ENCODE measurements around the gene DAPL1.
A peak's percentile ranks its signal among the peaks of the same experiment; 100 is the strongest.

DAPL1 gene, protein sequence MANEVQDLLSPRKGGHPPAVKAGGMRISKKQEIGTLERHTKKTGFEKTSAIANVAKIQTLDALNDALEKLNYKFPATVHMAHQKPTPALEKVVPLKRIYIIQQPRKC

GRCh38 chr2:158795195-158795924, at the start of gene DAPL1:
TSS of gene DAPL1 (plus strand) at chr2:158795317. CDS start at chr2:158795373, 56 bp downstream.
- DNase-seq, result no peak

DNA sequence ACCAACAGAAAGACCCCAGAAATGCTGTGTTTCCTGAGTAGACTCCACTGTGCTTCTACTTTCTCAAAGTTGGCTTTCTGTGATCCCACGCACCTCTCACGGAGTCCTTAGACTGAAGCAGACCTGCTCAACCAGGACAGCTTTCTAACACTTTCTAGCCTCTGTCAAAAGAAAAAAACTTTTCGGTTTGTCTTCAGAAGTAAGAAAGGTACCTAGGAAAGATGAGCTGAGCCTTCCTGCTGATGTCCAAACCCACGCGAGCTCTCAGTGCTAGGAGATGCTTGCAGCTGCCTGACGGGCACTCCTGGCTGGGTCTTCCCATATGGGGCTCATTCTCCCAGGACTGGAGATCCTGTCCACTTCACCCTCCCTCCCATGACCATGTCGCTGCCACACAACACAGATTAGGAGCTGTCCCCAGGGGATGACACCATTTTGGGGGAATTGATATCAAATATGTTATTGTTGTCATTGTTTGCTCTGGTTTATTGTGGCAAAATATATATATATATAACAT, 49.2 kb upstream of the DAPL1 start:
- no peak for DNase-seq

DNA sequence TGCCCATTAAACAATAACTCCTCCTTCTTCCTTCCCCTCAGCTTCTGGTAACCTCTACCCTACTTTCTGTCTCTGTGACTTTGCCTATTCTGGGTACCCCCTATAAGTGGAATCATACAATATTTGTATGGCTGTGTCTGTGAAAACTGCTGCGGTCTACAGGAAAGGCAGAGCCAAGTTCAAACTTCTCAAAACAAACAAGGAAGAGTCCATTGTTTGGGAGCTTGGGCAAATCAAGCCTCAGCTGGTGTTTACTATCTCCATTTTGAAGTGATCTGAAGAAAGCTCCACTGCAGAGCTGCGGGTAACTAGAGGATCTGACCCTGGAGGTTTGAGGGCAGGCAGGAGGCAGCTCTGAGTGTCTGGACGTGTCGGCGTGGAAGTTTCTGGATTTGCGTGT, 48.6 kb upstream of the DAPL1 start:
- DNase-seq, result no peak

- no peak for DNase-seq
Measured at GRCh38 chr2:158747281-158747680, 47.8 kb upstream of the DAPL1 start.

- DNase-seq, result no peak
Measured at GRCh38 chr2:158748926-158749590, 46.1 kb upstream of the DAPL1 start.

DNA sequence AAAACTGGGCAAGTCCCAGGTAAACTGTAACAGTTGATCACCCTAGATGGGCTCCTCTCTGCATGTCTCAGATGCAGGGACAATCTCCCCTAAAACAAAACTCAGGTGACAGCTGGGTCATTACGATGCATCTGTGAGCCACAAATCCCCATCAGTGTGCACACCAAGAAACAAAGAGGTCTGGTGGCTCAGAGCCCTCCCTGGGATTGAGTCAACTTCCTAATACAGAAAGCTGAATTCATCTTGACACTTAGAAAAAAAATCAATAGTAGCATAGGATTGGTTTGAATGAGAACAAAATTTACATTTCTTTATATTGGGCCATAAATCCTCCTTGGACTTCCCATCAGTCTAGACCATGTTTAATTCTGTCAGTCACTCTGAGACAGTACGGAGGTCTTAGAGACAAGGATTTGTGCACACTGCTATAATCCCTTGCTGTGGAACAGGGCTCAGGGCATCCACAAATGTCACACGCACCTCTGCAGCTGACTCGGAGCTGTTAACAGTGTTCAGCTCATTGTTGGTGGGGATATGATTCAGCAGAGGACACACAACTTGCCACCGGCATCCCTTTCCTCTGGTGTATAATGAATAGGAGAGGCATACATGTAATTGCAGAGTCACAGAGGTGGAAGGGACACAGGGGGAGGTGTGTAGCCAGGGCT, 44.5 kb upstream of the DAPL1 start:
- no peak for DNase-seq

- no peak for DNase-seq
Measured at GRCh38 chr2:158753641-158754611, 41.2 kb upstream of the DAPL1 start.

DNA sequence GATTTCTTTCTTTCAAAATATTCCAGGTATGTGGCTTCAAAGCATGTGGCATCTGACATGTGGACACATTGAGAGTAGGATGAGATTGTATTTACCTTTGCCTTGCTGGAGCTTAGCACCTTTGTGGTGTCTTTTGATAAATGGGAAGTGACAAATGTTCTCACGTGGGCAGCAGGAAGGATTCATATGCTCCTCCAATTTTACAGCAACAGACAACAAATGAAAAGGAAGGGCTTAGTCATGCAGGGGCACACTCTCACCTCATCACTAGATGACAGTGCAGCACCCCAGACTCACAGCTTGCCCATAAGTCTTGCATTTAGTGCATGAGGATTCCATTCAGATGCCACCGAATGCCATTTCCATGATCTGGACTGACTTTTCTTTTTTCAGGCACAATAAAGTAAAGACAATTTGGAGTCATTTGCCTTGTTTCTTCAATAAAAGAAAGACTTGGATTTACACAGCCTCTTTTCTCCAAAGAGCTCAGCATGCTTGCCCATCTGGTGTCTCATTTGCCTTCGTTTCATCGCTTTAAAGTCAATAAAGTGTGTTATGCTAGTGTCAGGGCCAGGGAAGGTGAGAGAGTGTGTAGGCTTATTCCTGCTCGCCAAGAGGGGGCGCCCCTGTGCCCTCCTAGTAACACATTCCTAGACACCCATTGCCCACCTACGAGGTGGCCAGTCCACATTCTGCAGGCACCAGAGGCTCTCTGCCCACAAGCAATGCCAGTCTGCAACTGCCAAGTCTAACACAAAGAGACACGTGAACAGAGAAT, 39.6 kb upstream of the DAPL1 start:
- DNase-seq, result peak; percentile 14

DNA sequence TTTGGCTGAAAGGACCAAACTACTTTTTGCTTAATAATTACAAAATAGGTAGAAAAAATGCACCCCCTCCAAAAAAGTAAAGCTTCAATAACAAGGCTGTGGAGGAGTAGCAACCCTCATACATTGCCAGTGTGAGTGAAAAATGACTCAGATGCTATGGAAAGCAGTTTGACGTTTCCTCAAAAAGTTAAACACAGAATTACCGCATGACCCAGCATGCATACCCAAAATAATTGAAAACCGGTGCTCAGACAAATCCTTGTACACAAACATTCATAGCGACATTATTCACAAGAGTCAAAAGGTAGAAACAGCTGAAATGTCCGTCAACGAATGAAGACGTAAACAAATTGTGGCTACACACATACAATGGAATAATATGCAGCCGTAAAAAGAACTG, 38.8 kb upstream of the DAPL1 start:
- DNase-seq, result no peak

GRCh38 chr2:158756976-158757375, 38.1 kb upstream of the DAPL1 start:
- peak; percentile 20 for DNase-seq

- no peak for DNase-seq
Measured at GRCh38 chr2:158760887-158761286, 34.2 kb upstream of the DAPL1 start.

- no peak for DNase-seq
Measured at GRCh38 chr2:158761621-158762020, 33.5 kb upstream of the DAPL1 start.

DNA sequence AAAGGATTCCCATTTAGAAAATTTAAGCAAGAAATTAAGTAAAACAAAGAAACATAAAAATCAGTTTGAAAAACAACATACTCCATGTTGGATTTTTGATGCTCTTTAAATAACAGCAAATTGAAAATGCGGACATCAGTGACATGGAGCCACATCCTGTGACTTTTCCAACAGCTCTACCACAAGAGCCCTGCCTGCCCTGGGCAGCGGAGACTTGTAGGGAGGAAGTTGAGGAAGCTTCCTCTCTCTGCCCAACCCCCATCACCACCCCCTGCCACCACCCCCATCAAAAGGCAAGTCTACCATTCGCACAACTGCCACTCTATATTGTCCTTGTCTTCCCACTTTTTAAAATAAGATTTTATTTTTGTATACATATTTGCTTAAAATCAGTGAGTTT, 32.8 kb upstream of the DAPL1 start:
- DNase-seq, result no peak

GRCh38 chr2:158766524-158766923, 28.6 kb upstream of the DAPL1 start:
- DNase-seq, result no peak

- no peak for DNase-seq
Measured at GRCh38 chr2:158772306-158773078, 22.6 kb upstream of the DAPL1 start.

- DNase-seq, result no peak
Measured at GRCh38 chr2:158773121-158773520, 22.0 kb upstream of the DAPL1 start.

- no peak for DNase-seq
Measured at GRCh38 chr2:158774681-158775080, 20.4 kb upstream of the DAPL1 start.

GRCh38 chr2:158775273-158776027, 19.7 kb upstream of the DAPL1 start:
- DNase-seq, result no peak

GRCh38 chr2:158776231-158776630, 18.9 kb upstream of the DAPL1 start:
- DNase-seq, result no peak

DNA sequence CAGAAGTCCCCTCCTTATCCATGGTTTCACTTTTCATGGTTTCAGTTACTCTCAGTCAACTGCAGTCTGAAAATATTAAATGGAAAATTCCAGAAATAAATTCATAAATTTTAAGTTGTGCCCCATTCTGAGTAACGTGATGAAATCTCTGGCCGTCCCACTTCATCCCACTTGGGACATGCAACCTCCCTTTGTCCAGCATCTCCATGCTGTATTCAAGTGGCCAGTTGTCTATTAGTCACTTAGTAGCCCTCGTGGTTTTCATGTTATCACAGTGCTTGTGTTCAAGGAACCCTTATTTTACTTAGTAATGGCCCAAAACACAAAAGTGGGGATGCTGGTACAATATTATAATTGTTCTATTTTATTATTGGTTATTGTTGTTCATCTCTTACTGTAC, 18.0 kb upstream of the DAPL1 start:
- DNase-seq, result no peak
